ENCODE measurements around the gene IGF2R. TPM values are rescaled to one million over a fixed set of nuclear protein-coding genes. Genes with fewer than 3 reads are reported as not detected.

Gene IGF2R
- total RNA-seq, 2 experiments from 2014 or later, result 19.3 to 37.6 TPM

- no peaks in the 10 kb centered on the region for H3K36me3 ChIP-seq (ENCODE audit: insufficient read depth, low read length)
- H3K9me3 ChIP-seq (ENCODE audit: low read length), result no peaks in the 10 kb centered on the region
- H4K20me1 ChIP-seq (ENCODE audit: insufficient read depth, low read length), result peaks cover 22% of the 10 kb centered on the region
- no peak overlapping the region for H2AFZ ChIP-seq (ENCODE audit: low read length)
- H3K4me2 ChIP-seq (ENCODE audit: low read length), result no peak overlapping the region
- no peak overlapping the region for H3K27ac ChIP-seq (ENCODE audit: low read depth, low read length, poor library complexity, severe bottlenecking)
- POLR2A ChIA-PET, result interaction anchor here (0.6 to 2.3 kb wide), 3 partner anchors 9 to 286 kb away, joined by 3 to 14 read pairs (median 3); no protein-coding TSS in a partner anchor
- TF ChIP-seq EZH2phosphoT487 (IDR thresholded peaks at IDR 0.05; ENCODE audit: borderline replicate concordance, low read depth, low read length) (no peak), CTCF (conservative IDR thresholded peaks at IDR 0.05; ENCODE audit: low read length) (no peak)
- intact Hi-C loops (cut with micrococcal nuclease; ENCODE audit: unreplicated experiment), result loop anchor here (10.0 kb wide), 1 partner anchor 771 kb away; no protein-coding TSS in a partner anchor
- H3K9me2 ChIP-seq (ENCODE audit: insufficient read depth, low read length), result no peaks in the 10 kb centered on the region
- BruUV-seq (replicated peaks), result no TSS peak
- CTCF ChIA-PET (ENCODE audit: unreplicated experiment), result no interaction called here
- H3K4me1 ChIP-seq (ENCODE audit: insufficient read depth, low read length, poor library complexity, severe bottlenecking), result peaks cover 21% of the 10 kb centered on the region
- peaks cover 77% of the 10 kb centered on the region; the same call in 1 of the 2 replicates for H3K79me2 ChIP-seq (ENCODE audit: insufficient read depth, low read depth, low read length)
- DNase-seq (ENCODE audit: low spot score), result no peak
- H3K4me3 ChIP-seq (ENCODE audit: low read depth, low read length, poor library complexity, severe bottlenecking), result no peak overlapping the region
Measured at GRCh38 chr6:159973951-159974350, 5.1 kb downstream of the IGF2R start.

- Histone ChIP-seq H3K27ac (ENCODE audit: low read depth, low read length, poor library complexity, severe bottlenecking) (no peak overlapping the region), H4K20me1 (ENCODE audit: insufficient read depth, low read length) (peaks cover 27% of the 10 kb centered on the region), H3K9me2 (ENCODE audit: insufficient read depth, low read length) (no peaks in the 10 kb centered on the region), H3K4me1 (ENCODE audit: insufficient read depth, low read length, poor library complexity, severe bottlenecking) (peaks cover 28% of the 10 kb centered on the region), H3K9me3 (ENCODE audit: low read length) (no peaks in the 10 kb centered on the region), H3K4me2 (ENCODE audit: low read length) (no peak overlapping the region), H3K4me3 (ENCODE audit: low read depth, low read length, poor library complexity, severe bottlenecking) (no peak overlapping the region), H3K79me2 (ENCODE audit: insufficient read depth, low read depth, low read length) (peaks cover 75% of the 10 kb centered on the region; the same call in 1 of the 2 replicates), H3K36me3 (ENCODE audit: insufficient read depth, low read length) (no peaks in the 10 kb centered on the region), H2AFZ (ENCODE audit: low read length) (no peak overlapping the region)
- ChIA-PET POLR2A (interaction anchor here (1.0 to 2.3 kb wide), 2 partner anchors 8 to 16 kb away, joined by 3 to 14 read pairs; no protein-coding TSS in a partner anchor), CTCF (ENCODE audit: unreplicated experiment) (no interaction called here)
- TF ChIP-seq EZH2phosphoT487 (IDR thresholded peaks at IDR 0.05; ENCODE audit: borderline replicate concordance, low read depth, low read length), result no peak
- no peak for TF ChIP-seq CTCF (conservative IDR thresholded peaks at IDR 0.05; ENCODE audit: low read length)
- intact Hi-C loops (cut with micrococcal nuclease; ENCODE audit: unreplicated experiment), result loop anchor here (10.0 kb wide), 1 partner anchor 770 kb away; no protein-coding TSS in a partner anchor
- no peak for DNase-seq (ENCODE audit: low spot score)
- BruUV-seq (replicated peaks), result no TSS peak
Measured at GRCh38 chr6:159974932-159975331, 6.0 kb downstream of the IGF2R start.

GRCh38 chr6:159976686-159977254, 7.9 kb downstream of the IGF2R start:
- POLR2A ChIA-PET, result interaction anchor here (0.7 to 1.7 kb wide), 6 partner anchors 9 to 350 kb away, joined by 3 to 6 read pairs (median 4); no protein-coding TSS in a partner anchor
- Histone ChIP-seq H3K79me2 (ENCODE audit: insufficient read depth, low read depth, low read length) (peaks cover 67% of the 10 kb centered on the region; the same call in 1 of the 2 replicates), H3K36me3 (ENCODE audit: insufficient read depth, low read length) (no peaks in the 10 kb centered on the region), H3K27ac (ENCODE audit: low read depth, low read length, poor library complexity, severe bottlenecking) (no peak overlapping the region), H2AFZ (ENCODE audit: low read length) (no peak overlapping the region), H3K4me3 (ENCODE audit: low read depth, low read length, poor library complexity, severe bottlenecking) (no peak overlapping the region), H3K4me1 (ENCODE audit: insufficient read depth, low read length, poor library complexity, severe bottlenecking) (peaks cover 37% of the 10 kb centered on the region), H3K4me2 (ENCODE audit: low read length) (no peak overlapping the region), H4K20me1 (ENCODE audit: insufficient read depth, low read length) (peaks cover 16% of the 10 kb centered on the region), H3K9me3 (ENCODE audit: low read length) (no peaks in the 10 kb centered on the region), H3K9me2 (ENCODE audit: insufficient read depth, low read length) (no peaks in the 10 kb centered on the region)
- DNase-seq (ENCODE audit: low spot score), result no peak
- no TSS peak for BruUV-seq (replicated peaks)
- intact Hi-C loops (cut with micrococcal nuclease; ENCODE audit: unreplicated experiment), result loop anchor here (10.0 kb wide), 1 partner anchor 768 kb away; no protein-coding TSS in a partner anchor
- no peak for TF ChIP-seq CTCF (conservative IDR thresholded peaks at IDR 0.05; ENCODE audit: low read length)
- TF ChIP-seq EZH2phosphoT487 (IDR thresholded peaks at IDR 0.05; ENCODE audit: borderline replicate concordance, low read depth, low read length), result no peak
- CTCF ChIA-PET (ENCODE audit: unreplicated experiment), result no interaction called here
